K562 (cell line): ENCODE results near the gene UNC13A. TPM values are rescaled to one million over a fixed set of nuclear protein-coding genes. Genes with fewer than 3 reads are reported as not detected.
A peak's percentile ranks its signal among the peaks of the same experiment; 100 is the strongest.

Experiments used
- CEBPG ChIP-seq, 3 experiments: fragments of 200-800 bp in 1 of 3; sonication (Bioruptor generic) in 1 of 3; sonication (generic) in 1 of 3; formaldehyde crosslinking in 1 of 3; IDR thresholded peaks in 2 of 3; conservative IDR thresholded peaks in 1 of 3; 2 replicates each; pipeline versions ENCODE4 v1.6.1 to v1.8.0; 2016 to 2022; ENCODE audit warnings: missing compliant biosample characterization in 2 of 3, missing genetic modification characterization in 2 of 3, mild to moderate bottlenecking in 1 of 3, missing genetic modification reagents in 1 of 3
- E2F1 ChIP-seq: sonication (generic); formaldehyde crosslinking; IDR thresholded peaks from 2 replicates; pipeline ENCODE4 v1.8.1; 2023; ENCODE audit warnings: mild to moderate bottlenecking, missing genetic modification reagents, moderate library complexity
- E2F8 ChIP-seq: fragments of 450-650 bp; IDR thresholded peaks from 2 replicates; pipeline ENCODE4 v1.7.1; 2018; ENCODE audit warnings: mild to moderate bottlenecking, low read depth; ENCODE audit not compliant: partially characterized antibody
- EHMT2 ChIP-seq: fragments of 450-650 bp; IDR thresholded peaks from 2 replicates; pipeline ENCODE4 v1.6.1; 2018; ENCODE audit warnings: antibody characterized with exemption
- ELF2 ChIP-seq: fragments of 250-450 bp; sonication (Bioruptor Pico); IDR thresholded peaks from 2 replicates; pipeline ENCODE4 v1.5.0; 2021; ENCODE audit warnings: mild to moderate bottlenecking
- HEY1 ChIP-seq: fragments of 250-450 bp; sonication (Bioruptor Pico); IDR thresholded peaks from 2 replicates; pipeline ENCODE4 v1.5.0; 2020; ENCODE audit warnings: mild to moderate bottlenecking, moderate library complexity, borderline replicate concordance
- HMG20A ChIP-seq: fragments of 450-650 bp; formaldehyde crosslinking; conservative IDR thresholded peaks from 2 replicates; pipeline ENCODE4 v1.4.0; 2020; ENCODE audit warnings: mild to moderate bottlenecking, mixed read lengths
- KAT7 ChIP-seq: sonication (generic); formaldehyde crosslinking; IDR thresholded peaks from 2 replicates; pipeline ENCODE4 v1.8.0; 2022; ENCODE audit warnings: missing genetic modification reagents, mild to moderate bottlenecking, borderline replicate concordance
- NELFE ChIP-seq: IDR thresholded peaks from 2 replicates; pipeline ENCODE4 v1.6.1; 2011; ENCODE audit warnings: mild to moderate bottlenecking; ENCODE audit not compliant: insufficient read depth, insufficient read length
- NFE2L1 ChIP-seq: fragments of 450-650 bp; IDR thresholded peaks from 2 replicates; pipeline ENCODE4 v1.6.1; 2016; ENCODE audit warnings: missing genetic modification characterization, low read depth, mild to moderate bottlenecking, missing compliant biosample characterization, moderate library complexity, borderline replicate concordance
- PHTF2 ChIP-seq: fragments of 250-450 bp; sonication (Bioruptor Pico); IDR thresholded peaks from 2 replicates; pipeline ENCODE4 v1.5.0; 2021; ENCODE audit warnings: mild to moderate bottlenecking
- POLR2AphosphoS5 ChIP-seq: IDR thresholded peaks from 2 replicates; pipeline ENCODE4 v1.6.1; 2011; ENCODE audit warnings: mild to moderate bottlenecking, low read depth, low read length, moderate library complexity; ENCODE audit not compliant: control insufficient read depth, insufficient read depth
- POLR3G ChIP-seq: IDR thresholded peaks from 2 replicates; pipeline ENCODE4 v1.6.1; 2011; ENCODE audit not compliant: insufficient read length, insufficient replicate concordance; ENCODE audit errors: extremely low read depth
- RNF219 ChIP-seq: fragments of 250-450 bp; sonication (Bioruptor Pico); IDR thresholded peaks from 2 replicates; pipeline ENCODE4 v1.5.0; 2022; ENCODE audit warnings: mild to moderate bottlenecking
- SRSF9 ChIP-seq: fragments of 200-400 bp; formaldehyde crosslinking; IDR thresholded peaks from 2 replicates; pipeline ENCODE4 v1.6.1; 2017; ENCODE audit warnings: low read depth, low read length, borderline replicate concordance
- TAL1 ChIP-seq: fragments of 450-650 bp; IDR thresholded peaks from 2 replicates; pipeline ENCODE4 v1.6.1; 2016; ENCODE audit warnings: mild to moderate bottlenecking
- TCF3 ChIP-seq: sonication (generic); formaldehyde crosslinking; IDR thresholded peaks from 2 replicates; pipeline ENCODE4 v1.4.0; 2020; ENCODE audit warnings: mild to moderate bottlenecking, missing genetic modification reagents
- ZNF282 ChIP-seq: sonication (generic); formaldehyde crosslinking; IDR thresholded peaks from 2 replicates; pipeline ENCODE4 v1.8.1; 2023; ENCODE audit warnings: missing genetic modification reagents
- ZNF586 ChIP-seq: fragments of 450-650 bp; formaldehyde crosslinking; conservative IDR thresholded peaks from 2 replicates; pipeline ENCODE4 v1.4.0; 2020; ENCODE audit warnings: mild to moderate bottlenecking, moderate library complexity
- polyA plus RNA-seq, 8 experiments: library from polyadenylated mRNA; depleted of rRNA in 4 of 8; stranded (reverse) in 5 of 8; unstranded in 3 of 8; fragments of >200 nt; fragmentation: Nextera tagmentation in 2 of 8; fragmentation: Illumina TruSeq in 1 of 8; extraction: Ambion mirVana in 2 of 8; extraction: Trizol in 1 of 8; gene quantifications; 2 replicates each; pipeline versions ENCODE4 v1.2.1 to v1.2.3, GENCODE V29; 2011 to 2014; ENCODE audit warnings: inconsistent platforms in 1 of 8, missing spikeins in 1 of 8
- total RNA-seq, 7 experiments: library from RNA; depleted of rRNA in 6 of 7; stranded (reverse); fragments of >200 nt in 6 of 7; fragmentation: Illumina TruSeq in 2 of 7; extraction: Trizol in 2 of 7; gene quantifications; 2 replicates each; pipeline versions ENCODE4 v1.2.1 to v1.2.3, GENCODE V29; 2011 to 2021; ENCODE audit warnings: low replicate concordance in 1 of 7

Gene UNC13A
- total and polyA plus RNA-seq, 9 of the 15 experiments (the other 6 are each of a cell fraction or from before 2014, with no cell fraction given), result 0.03 to 1.0 (median 0.25) TPM

- TF ChIP-seq E2F8 (peak; percentile 61), ELF2 (CRISPR knock-in tag) (no peak), RNF219 (no peak), NELFE (no peak), CEBPG (CRISPR knock-in tag; IDR thresholded peaks at IDR 0.05) (no peak; the same call in 1 of the 2 replicates), CEBPG (tag; conservative IDR thresholded peaks at IDR 0.05 in 1 of 2, IDR thresholded peaks at IDR 0.05 in 1 of 2) (no peak), PHTF2 (CRISPR knock-in tag) (no peak), EHMT2 (peak; percentile 98), POLR2AphosphoS5 (no peak), POLR3G (no peak), ZNF282 (CRISPR knock-in tag) (no peak), TCF3 (CRISPR knock-in tag) (no peak), KAT7 (CRISPR knock-in tag) (no peak; the same call in 1 of the 2 replicates), E2F1 (CRISPR knock-in tag) (no peak), NFE2L1 (tag) (no peak), SRSF9 (no peak), ZNF586 (CRISPR knock-in tag) (no peak), HEY1 (no peak), HMG20A (no peak), TAL1 (no peak)
Observed at GRCh38 chr19:17681505-17682125, 6.5 kb downstream of the UNC13A start (continued).
